GM21381 (cell line): Measurements from ENCODE around the gene GPX8.

Experiments used
- ATAC-seq: cut with Tn5 transposase; IDR thresholded peaks from one replicate; pipeline ENCODE4 v1.9.1; 2021; ENCODE audit warnings: mild to moderate bottlenecking, moderate library complexity; ENCODE audit not compliant: unreplicated experiment

The GPX8 gene

GRCh38 chr5:55159763-55160492, at the start of gene GPX8:
GPX8 (plus strand) TSS chr5:55160171; CDS start chr5:55160193, 22 bp downstream.
- ATAC-seq = no peak

- no peak for ATAC-seq
Measured at GRCh38 chr5:55110217-55110616, 49.8 kb upstream of the GPX8 start.

- no peak for ATAC-seq
Measured at GRCh38 chr5:55113327-55113726, 46.6 kb upstream of the GPX8 start.

- no peak for ATAC-seq
Measured at GRCh38 chr5:55114061-55114460, 45.9 kb upstream of the GPX8 start.

GRCh38 chr5:55123365-55123764, 36.6 kb upstream of the GPX8 start:
- ATAC-seq = no peak

- no peak for ATAC-seq
Measured at GRCh38 chr5:55134053-55134722, 25.8 kb upstream of the GPX8 start.

- ATAC-seq = no peak
Measured at GRCh38 chr5:55136521-55136920, 23.4 kb upstream of the GPX8 start.

GRCh38 chr5:55140908-55141665, 18.9 kb upstream of the GPX8 start:
- no peak for ATAC-seq

- ATAC-seq = no peak
Measured at GRCh38 chr5:55141945-55142690, 17.9 kb upstream of the GPX8 start.

- ATAC-seq = no peak
Measured at GRCh38 chr5:55143624-55144023, 16.3 kb upstream of the GPX8 start.

GRCh38 chr5:55146080-55146479, 13.9 kb upstream of the GPX8 start:
- ATAC-seq = no peak

GRCh38 chr5:55146543-55147151, 13.3 kb upstream of the GPX8 start:
- no peak for ATAC-seq

GRCh38 chr5:55149308-55149795, 10.6 kb upstream of the GPX8 start:
- ATAC-seq = no peak

GRCh38 chr5:55151923-55152842, 7.8 kb upstream of the GPX8 start:
- ATAC-seq = no peak

- no peak for ATAC-seq
Measured at GRCh38 chr5:55154873-55155272, 5.1 kb upstream of the GPX8 start.

GRCh38 chr5:55160493-55161209, 680 bp downstream of the GPX8 start:
- ATAC-seq = no peak

- ATAC-seq = no peak
Measured at GRCh38 chr5:55162666-55163065, 2.7 kb downstream of the GPX8 start.

GRCh38 chr5:55171471-55171870, 11.5 kb downstream of the GPX8 start:
- ATAC-seq = no peak
